Measurements from ENCODE around the gene CCDC136.

- TF ChIP-seq CTCF (IDR thresholded peaks at IDR 0.05 in 8 of 11, conservative IDR thresholded peaks at IDR 0.05 in 3 of 11) = no peak
- no peak for TF ChIP-seq POLR2AphosphoS5 (IDR thresholded peaks at IDR 0.05)
- no peak for TF ChIP-seq POLR2A (IDR thresholded peaks at IDR 0.05)
Measured at GRCh38 chr7:128810473-128810872, 18.7 kb downstream of the CCDC136 start.
